ENCODE measurements around the gene CROCC.
"Not testable (repeated sequence)": the region's sequence is repeated elsewhere in the genome, so short reads cannot be mapped to it uniquely, and the experiment has no call there.

Gene CROCC

GRCh38 chr1:16921391-16922185 is at the start of gene CROCC:
TSS of gene CROCC (plus strand) at chr1:16921931. CDS start at chr1:16922019, 88 bp downstream.
- DNase-seq: peak; percentile 32

DNA sequence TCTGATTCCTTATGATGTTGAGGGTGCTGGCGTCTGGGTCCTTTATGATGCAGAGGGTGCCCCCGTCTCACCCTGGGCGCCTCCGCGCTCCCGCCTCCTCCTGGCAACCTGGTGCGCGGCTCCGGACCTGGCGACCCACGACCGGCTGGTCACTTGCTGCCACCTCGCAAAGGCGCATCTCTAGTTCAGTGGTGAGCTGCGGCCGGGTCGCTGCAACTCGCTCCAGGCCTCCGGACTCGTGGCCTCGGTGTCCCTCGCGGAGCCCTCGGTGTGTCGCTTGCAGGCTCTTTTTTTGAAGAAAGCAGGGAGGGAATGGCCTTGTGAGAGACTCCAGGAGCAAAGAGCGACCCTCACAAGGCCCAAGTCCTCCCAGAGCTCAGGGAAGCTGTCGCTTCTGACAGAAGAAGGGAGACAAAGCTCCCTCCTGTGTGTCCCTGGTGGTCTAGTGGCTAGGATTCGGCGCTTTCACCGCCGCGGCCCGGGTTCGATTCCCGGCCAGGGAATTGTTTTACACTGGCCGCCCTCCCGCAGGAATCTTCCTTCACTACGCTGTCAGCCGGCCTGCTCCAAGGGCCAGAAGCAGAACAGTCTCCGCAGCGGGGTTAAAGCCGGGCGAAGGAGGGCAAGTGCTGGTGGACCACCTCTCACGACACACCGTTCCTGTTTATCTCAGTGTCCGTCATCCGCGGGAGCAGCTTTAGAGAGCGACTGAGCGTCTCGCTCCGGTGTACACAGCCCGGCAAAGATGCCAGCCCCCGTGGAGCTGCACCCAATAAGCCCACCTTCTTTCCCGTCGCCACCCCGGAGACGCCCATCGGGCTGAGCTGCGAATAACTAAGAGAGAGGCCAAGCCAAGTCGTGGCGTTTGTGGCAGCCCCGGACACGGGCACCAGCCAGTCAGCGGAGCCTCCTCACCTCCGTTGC is 49.3 kb upstream of the CROCC start:
- peak; percentile 58 for DNase-seq

- DNase-seq: not testable (repeated sequence)
These were observed 48.5 kb upstream of the CROCC start for GRCh38 chr1:16873076-16873879.

DNA sequence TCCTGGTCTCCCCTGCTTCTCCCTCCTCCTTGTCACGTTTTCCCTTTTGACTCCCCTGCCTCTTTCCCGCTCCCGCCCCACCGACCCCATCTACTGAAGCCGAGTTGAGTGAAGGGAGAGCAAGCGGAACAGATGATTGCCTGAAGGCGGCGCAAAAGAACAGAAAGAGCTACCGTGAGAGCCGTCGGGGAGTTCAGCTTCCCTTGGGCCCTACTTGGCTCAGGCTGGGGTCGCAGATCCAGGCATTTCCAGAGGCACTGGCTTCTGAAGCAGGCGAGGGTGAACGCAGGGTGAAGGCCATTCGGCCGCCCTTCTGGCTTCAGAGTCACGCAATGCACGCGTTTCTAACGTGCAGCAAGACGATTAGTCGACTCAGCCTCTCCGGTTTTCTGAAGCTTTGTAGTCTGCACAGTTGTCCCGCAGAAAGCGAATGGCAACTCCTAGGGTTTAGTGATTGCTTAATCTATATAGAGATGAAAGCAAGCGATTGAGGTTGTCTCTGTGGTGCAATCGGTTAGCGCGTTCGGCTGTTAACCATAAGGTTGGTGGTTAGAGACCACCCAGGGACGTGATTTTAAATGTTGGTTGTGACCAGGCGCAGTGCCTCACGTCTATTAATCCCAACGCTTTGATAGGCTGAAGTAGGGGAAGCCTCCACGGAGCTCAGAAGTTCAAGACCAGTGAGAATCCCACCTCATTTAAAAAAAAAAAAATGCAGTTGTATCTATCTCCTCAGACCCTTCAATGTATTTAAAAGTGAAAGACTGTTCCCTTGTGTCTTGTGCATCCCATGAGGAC is 46.6 kb upstream of the CROCC start:
- DNase-seq: not testable (repeated sequence)

- DNase-seq: not testable (repeated sequence)
These were observed 40.0 kb upstream of the CROCC start for GRCh38 chr1:16881742-16882141.

DNA sequence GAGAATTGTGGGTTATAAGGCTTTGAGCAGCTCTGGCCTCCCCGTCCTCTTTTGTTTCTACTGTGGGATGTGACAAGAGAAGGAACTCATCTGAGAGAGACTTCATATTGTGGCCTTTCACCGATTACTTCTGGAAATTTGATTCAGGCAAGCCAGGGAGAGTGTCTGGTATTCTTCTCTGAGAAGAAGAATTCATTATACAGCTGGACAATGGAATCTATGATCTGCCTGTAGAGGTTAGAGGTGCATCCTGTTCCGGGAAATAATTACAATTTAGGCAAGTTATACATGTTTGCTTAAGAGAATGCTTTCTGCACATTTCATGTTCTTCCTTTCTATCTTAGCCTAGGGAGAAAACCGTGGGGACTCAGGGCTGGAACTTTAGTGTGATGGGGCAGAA is 38.7 kb upstream of the CROCC start:
- no peak for DNase-seq

DNA sequence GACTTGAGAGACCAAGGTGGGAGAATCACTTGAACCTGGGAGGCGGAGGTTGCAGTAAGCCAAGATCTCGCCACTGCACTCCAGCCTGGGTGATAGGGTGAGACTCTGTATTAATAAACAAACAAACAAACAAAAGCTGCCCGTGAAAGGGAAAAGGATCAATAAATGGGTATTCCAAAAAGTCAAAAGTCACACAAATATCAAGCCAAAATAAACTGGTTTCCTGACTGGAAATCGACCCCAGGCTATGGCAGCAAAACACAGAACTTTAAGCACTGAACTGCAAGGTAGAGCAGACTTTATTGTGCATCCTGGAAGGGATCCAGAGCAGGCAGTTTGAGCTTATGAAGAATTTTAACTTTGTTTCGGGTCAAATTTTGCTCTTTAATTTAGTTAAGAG is 37.2 kb upstream of the CROCC start:
- not testable (repeated sequence) for DNase-seq

GRCh38 chr1:16886860-16887605 is 34.7 kb upstream of the CROCC start:
- DNase-seq: no peak

DNA sequence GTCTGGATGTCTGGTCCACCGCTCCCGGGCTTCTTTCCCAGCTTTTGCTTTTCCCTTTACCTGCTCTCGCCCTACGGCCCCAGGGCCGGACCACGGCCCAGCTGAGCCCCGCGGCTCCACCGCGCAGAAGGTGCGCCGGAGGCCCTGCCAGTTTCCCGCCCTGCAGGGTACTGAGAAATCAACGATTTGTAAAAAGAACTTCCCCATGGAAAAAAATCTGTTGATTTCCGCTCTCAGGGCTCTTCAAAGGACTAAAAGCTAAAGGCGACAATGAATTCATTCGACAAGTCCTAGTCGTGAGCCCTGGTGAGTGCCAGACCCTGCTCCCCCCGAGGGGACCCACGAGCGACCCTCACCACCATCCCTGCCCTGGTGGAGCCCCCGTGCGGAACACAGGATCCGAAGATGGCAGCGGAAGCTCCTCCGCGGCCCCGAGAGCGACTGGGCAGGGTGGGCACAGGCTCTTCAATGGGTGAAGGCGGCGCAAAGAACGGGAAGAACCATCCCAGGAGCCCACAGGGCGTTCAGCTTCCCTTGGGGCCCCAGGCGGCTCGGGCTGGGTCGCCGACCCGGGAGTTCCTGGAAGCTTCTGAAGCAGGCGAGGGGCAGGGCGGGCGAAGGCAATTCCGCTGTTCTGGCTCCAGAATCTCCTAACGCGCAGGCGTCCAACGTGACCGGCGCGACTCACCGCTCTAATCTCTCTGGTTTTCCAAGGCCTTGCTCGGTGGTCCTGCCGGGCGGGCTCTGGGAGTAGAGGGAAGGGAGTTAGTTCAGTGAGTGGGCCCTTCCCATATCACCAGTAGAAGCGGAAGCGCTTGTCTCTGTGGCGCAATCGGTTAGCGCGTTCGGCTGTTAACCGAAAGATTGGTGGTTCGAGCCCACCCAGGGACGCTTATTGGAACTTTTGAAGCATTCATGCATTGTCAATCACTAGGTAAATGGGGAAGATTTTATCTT is 32.6 kb upstream of the CROCC start:
- peak; percentile 77 for DNase-seq

DNA sequence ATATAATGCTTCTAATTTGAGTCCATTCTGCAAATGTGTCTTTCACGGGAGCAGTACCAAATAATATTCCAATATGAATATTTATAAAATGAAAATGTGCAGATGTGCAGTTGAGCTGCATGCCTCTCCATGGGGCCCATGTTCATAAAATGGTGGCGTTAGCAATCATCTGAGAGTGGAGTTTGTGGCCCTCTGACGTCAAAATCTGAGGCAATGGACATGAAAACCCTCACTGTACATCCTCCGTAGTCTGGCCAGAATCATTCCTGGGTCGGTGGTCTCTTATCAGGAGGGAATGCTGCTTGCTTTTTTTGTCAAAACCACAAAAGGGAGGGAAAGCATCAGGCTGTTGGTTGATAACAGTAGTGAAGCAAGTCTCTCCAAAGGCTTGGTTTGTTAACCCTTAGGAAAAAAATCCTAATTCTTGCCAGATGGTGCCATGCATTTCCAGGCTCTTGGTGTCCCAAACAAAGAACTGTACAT is 31.2 kb upstream of the CROCC start:
- not testable (repeated sequence) for DNase-seq

DNA sequence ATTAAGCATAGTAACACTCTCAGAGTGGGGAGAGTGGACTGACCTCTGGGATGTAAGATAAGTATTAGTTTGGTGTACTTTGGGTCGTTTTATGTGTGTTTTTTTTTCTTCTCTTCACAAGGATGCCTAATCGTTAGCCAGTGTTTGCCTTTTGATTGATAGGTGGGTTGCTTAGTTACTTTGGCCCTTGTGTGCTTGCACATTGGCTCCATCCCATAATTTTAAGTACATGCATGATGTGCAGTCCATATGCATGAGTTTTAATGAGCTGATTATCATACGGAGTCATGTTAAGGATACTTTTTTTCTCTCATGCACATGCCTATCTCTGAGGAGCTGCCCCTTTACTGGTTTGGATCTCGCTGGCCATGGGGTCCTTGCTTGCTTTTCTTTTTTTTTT is 30.7 kb upstream of the CROCC start:
- not testable (repeated sequence) for DNase-seq

GRCh38 chr1:16892978-16893525 is 28.7 kb upstream of the CROCC start:
- DNase-seq: not testable (repeated sequence)

DNA sequence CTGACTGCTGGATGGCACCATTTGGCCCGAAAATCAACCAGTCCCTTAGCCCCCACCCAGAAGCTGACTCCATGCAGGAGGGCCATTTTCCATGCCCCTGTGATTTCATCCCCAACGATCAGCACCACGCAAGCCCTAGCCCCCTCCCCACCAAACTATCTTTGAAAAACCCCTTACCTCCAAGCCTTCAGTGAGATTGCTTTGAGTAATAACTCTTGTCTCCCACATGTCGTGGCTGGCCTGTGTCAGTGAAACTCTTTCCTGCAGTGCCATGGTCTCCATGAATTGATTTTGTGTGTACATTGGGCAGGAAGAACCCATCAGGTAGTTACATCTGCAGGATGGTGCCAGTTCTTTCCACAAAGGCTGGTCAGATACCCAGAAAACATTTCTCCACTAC is 27.9 kb upstream of the CROCC start:
- not testable (repeated sequence) for DNase-seq

- DNase-seq: not testable (repeated sequence)
These were observed 27.4 kb upstream of the CROCC start for GRCh38 chr1:16894338-16894737.

DNA sequence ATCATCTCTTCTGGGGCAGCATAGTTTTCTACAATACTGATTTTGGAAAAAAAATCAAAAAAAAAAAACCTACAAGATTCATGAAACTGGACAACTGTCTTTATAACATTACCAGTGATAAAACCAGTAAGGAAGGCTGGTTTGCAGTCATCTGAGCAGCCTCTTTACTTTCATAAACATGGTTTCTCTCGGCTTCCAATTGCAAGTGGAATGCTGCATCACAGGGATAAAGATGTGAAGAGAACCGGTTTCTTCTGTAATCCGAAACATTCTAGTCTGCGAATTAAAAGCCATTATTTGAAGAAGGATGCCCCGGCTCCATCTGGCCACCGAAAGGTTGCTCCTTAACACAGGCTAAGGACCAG is 26.5 kb upstream of the CROCC start:
- DNase-seq: not testable (repeated sequence)

- peak; percentile 86 for DNase-seq
These were observed 26.0 kb upstream of the CROCC start, which contains the start of gene RNU1-2 for GRCh38 chr1:16895598-16896315. TSS of gene RNU1-2 (plus strand) at chr1:16895980.

DNA sequence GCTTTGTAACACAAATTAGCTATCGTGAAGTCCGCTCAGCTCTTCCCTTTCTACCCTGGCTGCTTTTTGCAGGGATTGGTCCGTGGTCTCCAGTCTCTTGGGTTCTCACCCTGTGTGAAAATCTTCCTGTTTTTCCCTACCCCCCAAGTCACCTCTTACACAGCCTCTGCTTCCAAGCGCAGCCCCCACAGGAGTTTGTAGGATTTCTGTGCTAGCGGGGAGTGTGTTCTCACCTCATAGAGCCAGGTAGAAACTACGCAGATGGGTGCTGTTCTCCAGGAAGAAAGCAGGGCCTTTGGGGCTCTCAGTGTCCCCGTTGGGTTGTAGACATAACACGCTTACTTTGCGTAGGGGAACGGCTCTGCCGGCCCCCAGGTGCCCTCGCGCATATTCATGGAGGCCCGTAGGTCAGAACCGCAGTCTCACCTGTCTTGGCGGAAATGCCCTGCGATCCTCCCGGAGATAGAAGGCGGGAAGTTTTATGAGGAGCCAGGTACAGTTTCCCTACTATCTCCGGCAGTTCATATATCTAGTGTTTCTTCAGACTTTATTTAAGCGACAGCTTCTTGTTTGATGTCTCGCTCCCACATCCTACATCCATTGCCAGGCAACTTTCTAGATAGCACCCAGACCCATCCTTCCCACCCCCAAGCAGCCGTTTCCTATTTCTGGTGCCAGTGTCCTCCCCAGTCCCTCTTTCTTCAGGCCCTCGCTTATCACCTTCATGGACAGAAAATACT is 25.2 kb upstream of the CROCC start:
- DNase-seq: peak; percentile 89

DNA sequence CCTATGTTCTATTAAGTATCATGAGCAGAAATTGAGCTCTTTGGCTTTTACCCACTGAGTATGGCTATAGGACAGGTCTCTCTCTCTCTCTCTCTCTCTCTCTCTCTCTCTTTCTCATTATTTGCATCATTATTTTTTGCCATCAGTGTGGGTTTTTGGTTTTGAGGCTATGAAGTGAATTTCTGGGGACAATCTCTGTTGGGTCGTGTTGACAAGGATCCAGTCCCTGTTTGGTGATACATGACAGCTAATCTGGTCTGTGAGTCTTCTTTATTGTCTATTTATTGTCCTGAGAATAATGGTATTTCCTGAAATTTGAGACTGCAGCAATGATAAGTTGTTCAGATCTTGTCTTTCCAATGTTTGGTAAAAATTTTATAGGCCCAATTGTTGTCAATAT is 24.1 kb upstream of the CROCC start:
- not testable (repeated sequence) for DNase-seq

Data from stimulated activated CD4-positive, alpha-beta T cell treated with anti-CD3 and anti-CD28 coated beads, Interleukin-4, amount 100 ng/mL, for 24 hours (primary cell).